HepG2 (cell line): ENCODE data around the gene LYPD6B. TPM values are rescaled to one million over a fixed set of nuclear protein-coding genes. Genes with fewer than 3 reads are reported as not detected.

Experiments used
- ATAC-seq: fragments of 200-7000 bp; cut with Tn5 transposase; 3 replicates; pipeline ENCODE4 v1.9.1; 2020; ENCODE audit warnings: mild to moderate bottlenecking, moderate library complexity
- BruUV-seq: library from RNA; stranded (reverse); fragments of 400-500 nt; replicated peaks from 2 replicates; lab custom pipeline; 2021; lab: Mats Ljungman, UMichigan
- CTCF ChIA-PET: fragments of 300-600 bp; formaldehyde crosslinking; extraction: SDS; loops from one replicate; lab custom pipeline; 2021; ENCODE audit warnings: low total read pairs, inconsistent platforms, low intra/inter-chr PET ratio; lab: Yijun Ruan, JAX
- POLR2A ChIA-PET: fragments of 350-600 bp; sonication (Branson Sonifier 250); formaldehyde crosslinking; loops from one replicate; lab custom pipeline; 2020; ENCODE audit warnings: antibody characterized with exemption, inconsistent platforms; lab: Yijun Ruan, JAX
- DNase-seq: peaks from one replicate; pipeline ENCODE4 v3.0.0-alpha.2; 2015; ENCODE audit warnings: low spot score
- FAIRE-seq: peaks from 3 replicates; lab custom pipeline; 2011; peaks lifted over from hg19 to GRCh38; lab: Jason Lieb, UNC
- H2AFZ ChIP-seq: one replicate; pipeline ENCODE4 v1.6.1; 2011; ENCODE audit warnings: low read length, inconsistent platforms
- H3K27ac ChIP-seq: fragments of 300-600 bp; 3 replicates; pipeline ENCODE4 v1.8.0; 2011; ENCODE audit warnings: mixed run types, mild to moderate bottlenecking, mixed read lengths, low read length, inconsistent platforms; ENCODE audit not compliant: insufficient read depth; ENCODE audit errors: extremely low read length
- H3K27me3 ChIP-seq, 2 experiments: fragments of 200-600 bp in 1 of 2; 2 replicates in 1 of 2; 3 replicates in 1 of 2; pipeline versions ENCODE4 v1.6.0 to v1.8.0; 2011; ENCODE audit warnings: low read length in 2 of 2, mild to moderate bottlenecking in 2 of 2, moderate library complexity in 2 of 2, inconsistent platforms in 1 of 2; ENCODE audit not compliant: insufficient read depth in 2 of 2, control insufficient read depth in 1 of 2
- H3K36me3 ChIP-seq, 2 experiments: fragments of 200-600 bp in 1 of 2; replicated peaks in 1 of 2; 2 replicates in 1 of 2; 3 replicates in 1 of 2; pipeline versions ENCODE4 v1.5.1 to v1.8.0; 2011; ENCODE audit warnings: low read length in 2 of 2, inconsistent platforms in 1 of 2; ENCODE audit not compliant: insufficient read depth in 2 of 2, control insufficient read depth in 1 of 2
- H3K4me1 ChIP-seq: 2 replicates; pipeline ENCODE4 v1.5.1; 2012; ENCODE audit warnings: low read length, inconsistent platforms; ENCODE audit not compliant: insufficient read depth
- H3K4me2 ChIP-seq: 2 replicates; pipeline ENCODE4 v1.6.0; 2011; ENCODE audit warnings: low read depth, low read length, inconsistent platforms
- H3K4me3 ChIP-seq, 3 experiments: fragments of 200-600 bp in 1 of 3; sonication (generic), shearing (Covaris generic) in 1 of 3; replicated peaks in 1 of 3; 2 replicates each; pipeline ENCODE4 v1.5.1; 2011 to 2016; ENCODE audit warnings: low read length in 3 of 3, inconsistent platforms in 2 of 3, low read depth in 2 of 3, mild to moderate bottlenecking in 2 of 3, control low read depth in 1 of 3, mixed read lengths in 1 of 3; ENCODE audit not compliant: insufficient read depth in 1 of 3
- H3K79me2 ChIP-seq: one replicate; pipeline ENCODE4 v1.6.1; 2011; ENCODE audit warnings: low read length, inconsistent platforms; ENCODE audit not compliant: insufficient read depth
- H3K9ac ChIP-seq: 2 replicates; pipeline ENCODE4 v1.6.0; 2011; ENCODE audit warnings: mild to moderate bottlenecking, low read depth, low read length, inconsistent platforms; ENCODE audit not compliant: insufficient read depth
- H3K9me3 ChIP-seq: 2 replicates; pipeline ENCODE4 v1.5.1; 2012; ENCODE audit warnings: mild to moderate bottlenecking, low read length
- H4K20me1 ChIP-seq: 2 replicates; pipeline ENCODE4 v1.6.0; 2011; ENCODE audit warnings: inconsistent platforms, mild to moderate bottlenecking, low read length, moderate library complexity; ENCODE audit not compliant: insufficient read depth
- CENPT ChIP-seq: sonication (generic); formaldehyde crosslinking; IDR thresholded peaks from 2 replicates; pipeline ENCODE4 v1.8.0; 2022; ENCODE audit warnings: low read depth, mild to moderate bottlenecking, moderate library complexity, missing genetic modification reagents
- EZH2 ChIP-seq: conservative IDR thresholded peaks from 2 replicates; pipeline ENCODE4 v1.6.1; 2012; ENCODE audit warnings: mild to moderate bottlenecking, low read depth, low read length, moderate library complexity
- FOXK2 ChIP-seq: fragments of 450-650 bp; IDR thresholded peaks from 2 replicates; pipeline ENCODE4 v1.6.1; 2016
- GATA4 ChIP-seq: sonication (generic); IDR thresholded peaks from 2 replicates; pipeline ENCODE4 v1.6.1; 2016; ENCODE audit warnings: antibody characterized with exemption, low read depth, borderline replicate concordance
- POLR2G ChIP-seq: fragments of 200-400 bp; formaldehyde crosslinking; IDR thresholded peaks from 2 replicates; pipeline ENCODE4 v1.6.1; 2018; ENCODE audit warnings: mild to moderate bottlenecking, low read depth, low read length, moderate library complexity
- STAG1 ChIP-seq: sonication (generic); formaldehyde crosslinking; IDR thresholded peaks from 2 replicates; pipeline ENCODE4 v1.4.0; 2020; ENCODE audit warnings: missing genetic modification reagents
- ZNF496 ChIP-seq: sonication (generic); formaldehyde crosslinking; IDR thresholded peaks from 2 replicates; pipeline ENCODE4 v1.8.1; 2023; ENCODE audit warnings: mild to moderate bottlenecking, moderate library complexity, missing genetic modification reagents; ENCODE audit not compliant: insufficient replicate concordance
- ZNF547 ChIP-seq: sonication (generic); formaldehyde crosslinking; IDR thresholded peaks from 2 replicates; pipeline ENCODE4 v1.5.1; 2020; ENCODE audit warnings: mild to moderate bottlenecking, missing genetic modification reagents
- ZNF549 ChIP-seq: sonication (generic); formaldehyde crosslinking; IDR thresholded peaks from 2 replicates; pipeline ENCODE4 v1.5.0; 2020; ENCODE audit warnings: missing genetic modification reagents
- ZNF615 ChIP-seq: sonication (generic); formaldehyde crosslinking; IDR thresholded peaks from 2 replicates; pipeline ENCODE4 v1.5.0; 2020; ENCODE audit warnings: mild to moderate bottlenecking, missing genetic modification reagents, borderline replicate concordance
- WGBS: methylation state at CpG from one replicate; pipeline ENCODE4 v1.1.6; 2017; ENCODE audit warnings: low lambda C conversion rate; 5-methylcytosine and 5-hydroxymethylcytosine counted together
- in situ Hi-C: cut with HindIII; loops from 2 replicates; pipeline ENCODE4 v1.10.0; 2017; ENCODE audit warnings: low pct_unique_long_range_greater_than_20kb; ENCODE audit not compliant: extremely low pct_ligation_motif_present
- intact Hi-C: fragments of 100-400 bp; cut with micrococcal nuclease; formaldehyde crosslinking; loops from one replicate; pipeline ENCODE4 v1.10.0; 2022; ENCODE audit not compliant: unreplicated experiment
- polyA plus RNA-seq, 8 experiments: library from polyadenylated mRNA; depleted of rRNA in 3 of 8; stranded (reverse) in 7 of 8; unstranded in 1 of 8; fragments of >200 nt; fragmentation: Illumina TruSeq in 4 of 8; extraction: Trizol in 4 of 8; gene quantifications; 2 replicates each; pipeline versions ENCODE4 v1.2.1 to v1.2.3, GENCODE V29; 2011 to 2016; ENCODE audit warnings: low read depth in 4 of 8, missing spikeins in 1 of 8, mixed read lengths in 1 of 8; ENCODE audit not compliant: insufficient read depth in 1 of 8
- total RNA-seq, 5 experiments: library from RNA; depleted of rRNA; stranded (reverse); fragments of >200 nt; fragmentation: Illumina TruSeq; extraction: Trizol; gene quantifications; 2 replicates each; pipeline ENCODE4 v1.2.3, GENCODE V29; 2016; ENCODE audit warnings: low read depth in 1 of 5
- TF ChIP-seq, protein P1 (sequence below): sonication (generic); formaldehyde crosslinking; conservative IDR thresholded peaks from 2 replicates; pipeline ENCODE4 v1.4.0; 2020; ENCODE audit warnings: mild to moderate bottlenecking, missing genetic modification reagents, moderate library complexity
- TF ChIP-seq, protein P2 (sequence below): sonication (generic); formaldehyde crosslinking; IDR thresholded peaks from 2 replicates; pipeline ENCODE4 v1.5.1; 2020; ENCODE audit warnings: missing genetic modification reagents, mild to moderate bottlenecking, borderline replicate concordance

The LYPD6B gene
- total and polyA plus RNA-seq, 2 of the 13 experiments (the other 11 are each of a cell fraction or from before 2014, with no cell fraction given), result not detected

GRCh38 chr2:149005471-149006077, 32.9 kb upstream of the LYPD6B start:
- in situ Hi-C loops, result no loop called here
- TF ChIP-seq POLR2G (no peak), ZNF549 (no peak), EZH2 (no peak), CENPT (CRISPR knock-in tag) (no peak), ZNF547 (CRISPR knock-in tag) (no peak), STAG1 (CRISPR knock-in tag) (no peak), ZNF496 (CRISPR knock-in tag) (no peak), ZNF615 (CRISPR knock-in tag) (no peak), GATA4 (no peak), FOXK2 (no peak)
- TF ChIP-seq, protein P1, sequence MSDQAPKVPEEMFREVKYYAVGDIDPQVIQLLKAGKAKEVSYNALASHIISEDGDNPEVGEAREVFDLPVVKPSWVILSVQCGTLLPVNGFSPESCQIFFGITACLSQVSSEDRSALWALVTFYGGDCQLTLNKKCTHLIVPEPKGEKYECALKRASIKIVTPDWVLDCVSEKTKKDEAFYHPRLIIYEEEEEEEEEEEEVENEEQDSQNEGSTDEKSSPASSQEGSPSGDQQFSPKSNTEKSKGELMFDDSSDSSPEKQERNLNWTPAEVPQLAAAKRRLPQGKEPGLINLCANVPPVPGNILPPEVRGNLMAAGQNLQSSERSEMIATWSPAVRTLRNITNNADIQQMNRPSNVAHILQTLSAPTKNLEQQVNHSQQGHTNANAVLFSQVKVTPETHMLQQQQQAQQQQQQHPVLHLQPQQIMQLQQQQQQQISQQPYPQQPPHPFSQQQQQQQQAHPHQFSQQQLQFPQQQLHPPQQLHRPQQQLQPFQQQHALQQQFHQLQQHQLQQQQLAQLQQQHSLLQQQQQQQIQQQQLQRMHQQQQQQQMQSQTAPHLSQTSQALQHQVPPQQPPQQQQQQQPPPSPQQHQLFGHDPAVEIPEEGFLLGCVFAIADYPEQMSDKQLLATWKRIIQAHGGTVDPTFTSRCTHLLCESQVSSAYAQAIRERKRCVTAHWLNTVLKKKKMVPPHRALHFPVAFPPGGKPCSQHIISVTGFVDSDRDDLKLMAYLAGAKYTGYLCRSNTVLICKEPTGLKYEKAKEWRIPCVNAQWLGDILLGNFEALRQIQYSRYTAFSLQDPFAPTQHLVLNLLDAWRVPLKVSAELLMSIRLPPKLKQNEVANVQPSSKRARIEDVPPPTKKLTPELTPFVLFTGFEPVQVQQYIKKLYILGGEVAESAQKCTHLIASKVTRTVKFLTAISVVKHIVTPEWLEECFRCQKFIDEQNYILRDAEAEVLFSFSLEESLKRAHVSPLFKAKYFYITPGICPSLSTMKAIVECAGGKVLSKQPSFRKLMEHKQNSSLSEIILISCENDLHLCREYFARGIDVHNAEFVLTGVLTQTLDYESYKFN (CRISPR knock-in tag), result no peak
- TF ChIP-seq, protein P2, sequence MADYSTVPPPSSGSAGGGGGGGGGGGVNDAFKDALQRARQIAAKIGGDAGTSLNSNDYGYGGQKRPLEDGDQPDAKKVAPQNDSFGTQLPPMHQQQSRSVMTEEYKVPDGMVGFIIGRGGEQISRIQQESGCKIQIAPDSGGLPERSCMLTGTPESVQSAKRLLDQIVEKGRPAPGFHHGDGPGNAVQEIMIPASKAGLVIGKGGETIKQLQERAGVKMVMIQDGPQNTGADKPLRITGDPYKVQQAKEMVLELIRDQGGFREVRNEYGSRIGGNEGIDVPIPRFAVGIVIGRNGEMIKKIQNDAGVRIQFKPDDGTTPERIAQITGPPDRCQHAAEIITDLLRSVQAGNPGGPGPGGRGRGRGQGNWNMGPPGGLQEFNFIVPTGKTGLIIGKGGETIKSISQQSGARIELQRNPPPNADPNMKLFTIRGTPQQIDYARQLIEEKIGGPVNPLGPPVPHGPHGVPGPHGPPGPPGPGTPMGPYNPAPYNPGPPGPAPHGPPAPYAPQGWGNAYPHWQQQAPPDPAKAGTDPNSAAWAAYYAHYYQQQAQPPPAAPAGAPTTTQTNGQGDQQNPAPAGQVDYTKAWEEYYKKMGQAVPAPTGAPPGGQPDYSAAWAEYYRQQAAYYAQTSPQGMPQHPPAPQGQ (CRISPR knock-in tag), result no peak
- TF ChIP-seq, all 625 proteins: peak for 0
- no TSS peak for BruUV-seq
- intact Hi-C loops, result no loop called here
- ATAC-seq (no peak), DNase-seq (no peak), FAIRE-seq (no peak)
- H4K20me1 ChIP-seq, result no peaks in the 10 kb centered on the region
- no peak overlapping the region for H3K4me2 ChIP-seq
- H3K9ac ChIP-seq, result no peak overlapping the region
- H2AFZ ChIP-seq, result no peak overlapping the region
- no peaks in the 10 kb centered on the region for H3K79me2 ChIP-seq
- WGBS, result 4% methylated on average over 6 of the region's 6 CpGs
- no peaks in the 10 kb centered on the region for H3K36me3 ChIP-seq
- ChIA-PET CTCF (no interaction called here), POLR2A (no interaction called here)
- no peak overlapping the region for H3K27ac ChIP-seq
- H3K9me3 ChIP-seq, result no peaks in the 10 kb centered on the region
- peaks cover 4 to 56% of the 10 kb centered on the region in 2 experiments; a peak in 3 of 5 replicates for H3K27me3 ChIP-seq
- no peak overlapping the region for H3K4me3 ChIP-seq
- H3K4me1 ChIP-seq, result no peaks in the 10 kb centered on the region
